Measurements from ENCODE around the gene COG4.

DNA sequence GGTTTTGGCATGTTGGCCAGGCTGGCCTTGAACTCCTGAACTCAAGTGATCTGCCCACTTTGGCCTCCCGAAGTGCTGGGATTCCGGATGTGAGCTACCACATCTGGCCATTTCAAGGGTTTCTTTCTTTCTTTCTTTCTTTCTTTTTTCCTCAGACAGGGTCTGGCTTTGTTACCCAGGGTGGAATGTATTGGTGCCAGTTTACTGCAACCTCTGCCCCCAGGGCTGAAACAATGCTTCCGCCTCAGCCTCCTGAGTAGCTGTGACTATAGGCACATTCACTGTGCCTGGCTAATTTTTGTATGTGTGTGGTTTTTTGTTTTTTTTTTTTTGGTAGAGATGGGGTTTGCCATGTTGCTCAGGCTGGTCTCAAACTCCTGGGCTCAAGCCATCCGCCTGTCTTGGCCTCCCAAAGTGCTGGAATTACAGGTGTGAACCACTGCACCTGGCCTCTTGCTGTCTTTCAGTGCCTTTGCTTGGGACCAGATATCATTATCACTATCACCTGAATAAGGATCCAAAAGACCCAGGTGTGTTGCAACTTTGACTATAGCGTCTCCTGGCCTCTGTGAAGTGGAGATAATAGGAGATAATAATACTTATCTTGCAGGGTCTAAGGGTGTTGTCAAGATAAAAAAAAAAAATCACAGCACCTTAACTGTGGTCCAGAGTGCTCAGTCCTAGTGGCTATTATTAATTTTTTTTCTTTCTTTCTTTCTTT is 65.7 kb downstream of the COG4 start:
- TF ChIP-seq, protein P1, sequence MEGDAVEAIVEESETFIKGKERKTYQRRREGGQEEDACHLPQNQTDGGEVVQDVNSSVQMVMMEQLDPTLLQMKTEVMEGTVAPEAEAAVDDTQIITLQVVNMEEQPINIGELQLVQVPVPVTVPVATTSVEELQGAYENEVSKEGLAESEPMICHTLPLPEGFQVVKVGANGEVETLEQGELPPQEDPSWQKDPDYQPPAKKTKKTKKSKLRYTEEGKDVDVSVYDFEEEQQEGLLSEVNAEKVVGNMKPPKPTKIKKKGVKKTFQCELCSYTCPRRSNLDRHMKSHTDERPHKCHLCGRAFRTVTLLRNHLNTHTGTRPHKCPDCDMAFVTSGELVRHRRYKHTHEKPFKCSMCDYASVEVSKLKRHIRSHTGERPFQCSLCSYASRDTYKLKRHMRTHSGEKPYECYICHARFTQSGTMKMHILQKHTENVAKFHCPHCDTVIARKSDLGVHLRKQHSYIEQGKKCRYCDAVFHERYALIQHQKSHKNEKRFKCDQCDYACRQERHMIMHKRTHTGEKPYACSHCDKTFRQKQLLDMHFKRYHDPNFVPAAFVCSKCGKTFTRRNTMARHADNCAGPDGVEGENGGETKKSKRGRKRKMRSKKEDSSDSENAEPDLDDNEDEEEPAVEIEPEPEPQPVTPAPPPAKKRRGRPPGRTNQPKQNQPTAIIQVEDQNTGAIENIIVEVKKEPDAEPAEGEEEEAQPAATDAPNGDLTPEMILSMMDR (IDR thresholded peaks at IDR 0.05), result no peak
- TF ChIP-seq POLR2A (IDR thresholded peaks at IDR 0.05), result no peak

Data from Peyer's patch (tissue), 4 donors.